IPS-18c (cell line): ENCODE data around the gene EEIG1.

Experiments
- H3K4me3 ChIP-seq: 2 replicates; pipeline ENCODE4 v1.7.0; 2013; ENCODE audit warnings: low read depth, mild to moderate bottlenecking, low read length, moderate library complexity; ENCODE audit not compliant: insufficient read depth
- H3K9me3 ChIP-seq: one replicate; pipeline ENCODE4 v1.6.1; 2013; ENCODE audit warnings: mild to moderate bottlenecking, low read length, moderate library complexity; ENCODE audit not compliant: control insufficient read depth, insufficient read depth

Gene EEIG1

GRCh38 chr9:127953154-127953553 is 27.6 kb downstream of the EEIG1 start:
- Histone ChIP-seq H3K4me3 (no peak overlapping the region), H3K9me3 (no peaks in the 10 kb centered on the region)

GRCh38 chr9:127950513-127951289 is 30.1 kb downstream of the EEIG1 start:
- H3K9me3 ChIP-seq = no peaks in the 10 kb centered on the region
- H3K4me3 ChIP-seq = no peak overlapping the region

- Histone ChIP-seq H3K4me3 (no peak overlapping the region), H3K9me3 (no peaks in the 10 kb centered on the region)
Measured at GRCh38 chr9:127949827-127950512, 30.8 kb downstream of the EEIG1 start.

- Histone ChIP-seq H3K9me3 (no peaks in the 10 kb centered on the region), H3K4me3 (no peak overlapping the region)
Measured at GRCh38 chr9:127947841-127948710, 32.7 kb downstream of the EEIG1 start.

GRCh38 chr9:127946728-127947127 is 34.1 kb downstream of the EEIG1 start:
- Histone ChIP-seq H3K9me3 (no peaks in the 10 kb centered on the region), H3K4me3 (no peak overlapping the region)

GRCh38 chr9:127945942-127946341 is 34.8 kb downstream of the EEIG1 start:
- Histone ChIP-seq H3K9me3 (peaks cover 1% of the 10 kb centered on the region), H3K4me3 (no peak overlapping the region)

GRCh38 chr9:127945338-127945737 is 35.5 kb downstream of the EEIG1 start:
- Histone ChIP-seq H3K9me3 (peaks cover 2% of the 10 kb centered on the region), H3K4me3 (no peak overlapping the region)

GRCh38 chr9:127944586-127945218 is 36.1 kb downstream of the EEIG1 start:
- no peak overlapping the region for H3K4me3 ChIP-seq
- peaks cover 2% of the 10 kb centered on the region for H3K9me3 ChIP-seq

- no peak overlapping the region for H3K4me3 ChIP-seq
- peaks cover 2% of the 10 kb centered on the region for H3K9me3 ChIP-seq
Measured at GRCh38 chr9:127943731-127944144, 37.1 kb downstream of the EEIG1 start.

GRCh38 chr9:127943011-127943662 is 37.7 kb downstream of the EEIG1 start:
- H3K9me3 ChIP-seq = peaks cover 2% of the 10 kb centered on the region
- H3K4me3 ChIP-seq = no peak overlapping the region; the same call in 1 of the 2 replicates

GRCh38 chr9:127942216-127943010 is 38.4 kb downstream of the EEIG1 start:
- H3K4me3 ChIP-seq = no peak overlapping the region

GRCh38 chr9:127941961-127942215 is 38.9 kb downstream of the EEIG1 start:
- no peak overlapping the region for H3K4me3 ChIP-seq
- H3K9me3 ChIP-seq = peaks cover 2% of the 10 kb centered on the region

More at GRCh38 chr9:127942216-127943010, 38.4 kb downstream of the EEIG1 start:
- H3K9me3 ChIP-seq = peaks cover 2% of the 10 kb centered on the region

GRCh38 chr9:127941062-127941960 is 39.5 kb downstream of the EEIG1 start:
- no peak overlapping the region for H3K4me3 ChIP-seq
- peaks cover 2% of the 10 kb centered on the region for H3K9me3 ChIP-seq

GRCh38 chr9:127940593-127940992 is 40.2 kb downstream of the EEIG1 start:
- Histone ChIP-seq H3K9me3 (peaks cover 2% of the 10 kb centered on the region), H3K4me3 (no peak overlapping the region)

- H3K9me3 ChIP-seq = peaks cover 2% of the 10 kb centered on the region
- H3K4me3 ChIP-seq = peak overlapping the region; percentile 96
Measured at GRCh38 chr9:127938298-127938690, 42.5 kb downstream of the EEIG1 start.
